Uterus (tissue), 4 donors: ENCODE measurements around the gene ZFAND2B. TPM values are rescaled to one million over a fixed set of nuclear protein-coding genes. Genes with fewer than 3 reads are reported as not detected.

Experiments
- DNase-seq, 2 donors: peaks; one replicate each; pipeline ENCODE4 v3.0.0-alpha.2; 2019 to 2020
- H3K27ac ChIP-seq, 2 donors: fragments of 200-600 bp; sonication (generic); 1 replicate in 1 of 2; 2 replicates in 1 of 2; pipeline ENCODE4 v1.5.1; 2016 to 2018
- H3K27me3 ChIP-seq, 2 donors: fragments of 200-600 bp; sonication (generic); one replicate each; pipeline ENCODE4 v1.5.1; 2018 to 2019; ENCODE audit warnings: control low read depth in 1 of 2
- H3K36me3 ChIP-seq, 2 donors: fragments of 200-600 bp; sonication (generic); one replicate each; pipeline ENCODE4 v1.5.1; 2019; ENCODE audit warnings: control low read depth in 1 of 2
- H3K4me1 ChIP-seq, 2 donors: fragments of 200-600 bp; sonication (generic); one replicate each; pipeline ENCODE4 v1.5.1; 2018 to 2019; ENCODE audit warnings: control low read depth in 1 of 2
- H3K4me3 ChIP-seq, 2 donors: fragments of 200-600 bp; sonication (generic); 1 replicate in 1 of 2; 2 replicates in 1 of 2; pipeline ENCODE4 v1.5.1; 2018 to 2019; ENCODE audit warnings: mild to moderate bottlenecking in 1 of 2
- H3K9me3 ChIP-seq, 2 donors: fragments of 200-600 bp; sonication (generic); one replicate each; pipeline ENCODE4 v1.5.1; 2019; ENCODE audit warnings: control low read depth in 1 of 2
- POLR2A ChIP-seq, 2 donors: fragments of 450-650 bp; IDR thresholded peaks; one replicate each; pipeline ENCODE4 v1.6.1; 2016; ENCODE audit warnings: antibody characterized with exemption in 2 of 2, mild to moderate bottlenecking in 1 of 2, moderate library complexity in 1 of 2
- intact Hi-C: fragments of 100-400 bp; cut with DNase I; formaldehyde crosslinking; loops from one replicate; pipeline ENCODE4 v1.15.1; 2023; ENCODE audit warnings: low total_unique reads
- total RNA-seq, 4 donors: library from RNA; depleted of rRNA in 3 of 4; stranded (reverse); fragments of >200 nt in 3 of 4; gene quantifications; one replicate each; pipeline versions ENCODE4 v1.1.0 to v1.2.4, GENCODE V29; 2014 to 2023
- TF ChIP-seq, protein P1 (sequence below), 4 experiments: fragments of 200-600 bp in 2 of 4; fragments of 450-650 bp in 2 of 4; sonication (generic) in 2 of 4; IDR thresholded peaks; one replicate each; pipeline ENCODE4 v1.5.1; 2016 to 2019; ENCODE audit warnings: antibody characterized with exemption in 4 of 4, mild to moderate bottlenecking in 2 of 4, moderate library complexity in 1 of 4
- donor health status: DM: yes; HTN: yes; CAD: no.

ZFAND2B gene
- total RNA-seq, 4 donors from 2014 or later, result 21.7 to 212 (median 45.2) TPM

DNA sequence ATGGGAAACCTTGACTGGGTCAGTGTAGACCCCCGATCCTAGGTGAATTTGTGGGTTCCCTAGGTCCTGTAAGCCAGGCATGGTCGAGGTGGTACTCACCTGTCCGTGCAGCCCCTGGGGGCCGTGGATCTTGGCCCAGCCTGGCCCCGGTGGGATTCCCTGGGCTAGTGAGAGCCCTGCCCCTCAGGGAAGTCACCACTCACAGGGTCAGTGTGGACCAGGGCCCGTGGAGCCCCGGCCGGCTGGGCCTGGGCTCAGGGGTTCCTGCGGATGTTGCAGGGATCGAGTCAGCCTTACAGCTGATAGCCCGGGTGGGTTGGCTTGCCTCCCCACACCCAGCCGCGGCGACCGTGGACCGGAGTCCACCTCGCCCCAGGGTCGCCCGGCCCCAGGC lies 22.3 kb downstream of the ZFAND2B start:
- no peaks in the 10 kb centered on the region for H3K36me3 ChIP-seq
- TF ChIP-seq, protein P1, sequence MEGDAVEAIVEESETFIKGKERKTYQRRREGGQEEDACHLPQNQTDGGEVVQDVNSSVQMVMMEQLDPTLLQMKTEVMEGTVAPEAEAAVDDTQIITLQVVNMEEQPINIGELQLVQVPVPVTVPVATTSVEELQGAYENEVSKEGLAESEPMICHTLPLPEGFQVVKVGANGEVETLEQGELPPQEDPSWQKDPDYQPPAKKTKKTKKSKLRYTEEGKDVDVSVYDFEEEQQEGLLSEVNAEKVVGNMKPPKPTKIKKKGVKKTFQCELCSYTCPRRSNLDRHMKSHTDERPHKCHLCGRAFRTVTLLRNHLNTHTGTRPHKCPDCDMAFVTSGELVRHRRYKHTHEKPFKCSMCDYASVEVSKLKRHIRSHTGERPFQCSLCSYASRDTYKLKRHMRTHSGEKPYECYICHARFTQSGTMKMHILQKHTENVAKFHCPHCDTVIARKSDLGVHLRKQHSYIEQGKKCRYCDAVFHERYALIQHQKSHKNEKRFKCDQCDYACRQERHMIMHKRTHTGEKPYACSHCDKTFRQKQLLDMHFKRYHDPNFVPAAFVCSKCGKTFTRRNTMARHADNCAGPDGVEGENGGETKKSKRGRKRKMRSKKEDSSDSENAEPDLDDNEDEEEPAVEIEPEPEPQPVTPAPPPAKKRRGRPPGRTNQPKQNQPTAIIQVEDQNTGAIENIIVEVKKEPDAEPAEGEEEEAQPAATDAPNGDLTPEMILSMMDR (IDR thresholded peaks at IDR 0.05), result no peak
- no peak for TF ChIP-seq POLR2A (IDR thresholded peaks at IDR 0.05)
- peak overlapping the region; percentile 92 to 98 for H3K27ac ChIP-seq
- intact Hi-C loops, result no loop called here
- no peaks in the 10 kb centered on the region for H3K27me3 ChIP-seq
- no peak for DNase-seq
- H3K4me1 ChIP-seq, result peaks cover 0 to 7% of the 10 kb centered on the region in 2 donors
- no peaks in the 10 kb centered on the region for H3K9me3 ChIP-seq
- H3K4me3 ChIP-seq, result peak overlapping the region; percentile 58 to 91

DNA sequence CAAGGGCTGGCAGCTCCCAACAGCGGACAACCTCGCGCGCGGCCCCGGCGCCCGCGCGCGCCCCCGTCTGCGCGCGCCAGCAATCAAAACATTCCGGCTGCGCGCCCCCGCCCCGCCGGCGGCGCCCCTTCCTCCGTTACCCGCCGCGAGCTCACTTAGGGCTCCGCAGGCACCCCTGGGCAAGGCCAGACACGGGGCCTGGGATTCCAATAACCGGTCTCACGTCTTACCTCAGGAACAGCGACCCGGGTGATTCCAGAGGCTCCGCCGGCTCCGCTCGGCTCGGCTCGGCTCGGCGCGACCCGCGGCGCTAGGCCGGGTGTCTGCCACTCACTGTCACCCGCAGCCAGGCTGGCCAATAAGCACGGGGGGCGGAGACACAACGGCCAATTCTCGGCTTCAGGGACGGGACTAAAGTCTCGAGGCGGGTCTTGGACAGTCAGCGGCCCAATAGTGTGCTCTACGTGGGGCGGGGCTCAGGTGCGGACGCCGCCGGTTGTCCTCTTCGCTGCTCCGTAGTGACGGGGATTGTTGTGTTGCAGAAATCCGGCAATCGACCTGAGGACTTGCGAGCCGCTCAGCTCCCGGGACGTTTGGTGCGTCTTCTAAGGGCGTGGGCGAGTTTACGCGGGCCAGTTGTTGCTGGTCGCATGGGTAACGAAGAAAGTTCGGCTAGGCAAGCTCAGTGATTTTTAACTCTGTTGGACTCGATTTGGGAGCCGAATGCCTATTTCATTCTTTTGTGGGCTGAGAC lies 22.9 kb downstream of the ZFAND2B start, which contains the start of the genes ANKZF1 and ATG9A:
TSS of gene ANKZF1 (plus strand) at position 502 of the 754 bp plus-strand sequence. CDS start 452 bp downstream, outside the sequence.
TSS of gene ATG9A (minus strand) at position 332 of the 754 bp plus-strand sequence. CDS start 1,612 bp downstream, outside the sequence.
- Histone ChIP-seq H3K4me3 (peak within 1 kb of the TSS; percentile 58 to 91), H3K27ac (peak within 1 kb of the TSS; percentile 92 to 98), H3K27me3 (no peaks in the 10 kb centered on the region), H3K4me1 (peaks cover 0 to 7% of the 10 kb centered on the region in 2 donors), H3K9me3 (no peaks in the 10 kb centered on the region), H3K36me3 (no peaks in the 10 kb centered on the region)
- TF ChIP-seq POLR2A (IDR thresholded peaks at IDR 0.05), result peak; percentile 60 to 81
- TF ChIP-seq, protein P1 (IDR thresholded peaks at IDR 0.05), result peak in 2 of 4 experiments; percentile 9 to 38
- peak; percentile 98 to 99 for DNase-seq
- intact Hi-C loops, result no loop called here

DNA sequence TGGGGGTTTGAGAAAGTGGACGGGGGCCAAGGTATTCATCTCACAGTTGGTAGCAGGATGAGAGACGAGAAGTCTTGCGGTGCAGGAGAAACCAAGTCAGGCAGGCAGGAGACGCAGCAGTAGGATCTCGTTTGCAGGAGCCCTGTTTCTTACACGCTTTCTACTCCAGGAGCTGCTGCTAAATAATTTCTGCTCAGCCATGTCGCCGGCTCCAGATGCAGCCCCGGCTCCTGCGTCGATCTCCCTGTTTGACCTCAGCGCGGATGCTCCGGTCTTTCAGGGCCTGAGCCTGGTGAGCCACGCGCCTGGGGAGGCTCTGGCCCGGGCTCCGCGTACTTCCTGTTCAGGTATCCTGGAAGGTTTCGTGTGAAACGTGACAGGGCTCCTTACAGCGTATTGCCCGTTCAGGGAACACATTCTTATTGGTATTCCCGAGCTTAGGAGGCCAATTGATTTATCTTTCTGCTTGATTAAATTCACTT lies 23.5 kb downstream of the ZFAND2B start:
- TF ChIP-seq, protein P1 (IDR thresholded peaks at IDR 0.05), result no peak
- no peak for TF ChIP-seq POLR2A (IDR thresholded peaks at IDR 0.05)
- Histone ChIP-seq H3K36me3 (no peaks in the 10 kb centered on the region), H3K27me3 (no peaks in the 10 kb centered on the region), H3K9me3 (no peaks in the 10 kb centered on the region), H3K27ac (peak overlapping the region; percentile 77 to 87), H3K4me3 (peak overlapping the region; percentile 58 to 91), H3K4me1 (peaks cover 0 to 7% of the 10 kb centered on the region in 2 donors)
- no peak for DNase-seq
- intact Hi-C loops, result no loop called here

DNA sequence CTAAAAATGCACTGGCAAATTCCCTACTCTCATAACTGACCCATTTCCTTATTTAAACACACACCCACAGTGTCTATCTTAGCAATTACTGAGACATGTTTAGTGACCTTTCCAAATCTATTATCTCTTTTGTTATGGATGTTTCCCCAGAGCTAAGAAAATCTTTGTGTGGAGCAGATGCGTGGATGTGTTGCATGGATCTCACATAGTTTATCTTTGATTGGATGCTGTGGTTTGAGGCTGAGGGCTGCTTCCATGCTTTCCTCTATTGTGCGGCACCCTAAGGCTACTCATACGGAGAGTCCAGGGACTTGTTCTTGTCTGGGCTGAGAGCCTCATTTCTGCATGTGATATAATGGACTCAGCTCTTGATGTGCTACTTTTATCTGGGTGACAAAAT lies 27.7 kb downstream of the ZFAND2B start:
- no peak for DNase-seq
- Histone ChIP-seq H3K4me1 (no peaks in the 10 kb centered on the region), H3K27me3 (no peaks in the 10 kb centered on the region), H3K9me3 (no peaks in the 10 kb centered on the region), H3K4me3 (no peak overlapping the region), H3K27ac (no peak overlapping the region), H3K36me3 (no peaks in the 10 kb centered on the region)
- TF ChIP-seq, protein P1 (IDR thresholded peaks at IDR 0.05), result no peak
- intact Hi-C loops, result no loop called here

DNA sequence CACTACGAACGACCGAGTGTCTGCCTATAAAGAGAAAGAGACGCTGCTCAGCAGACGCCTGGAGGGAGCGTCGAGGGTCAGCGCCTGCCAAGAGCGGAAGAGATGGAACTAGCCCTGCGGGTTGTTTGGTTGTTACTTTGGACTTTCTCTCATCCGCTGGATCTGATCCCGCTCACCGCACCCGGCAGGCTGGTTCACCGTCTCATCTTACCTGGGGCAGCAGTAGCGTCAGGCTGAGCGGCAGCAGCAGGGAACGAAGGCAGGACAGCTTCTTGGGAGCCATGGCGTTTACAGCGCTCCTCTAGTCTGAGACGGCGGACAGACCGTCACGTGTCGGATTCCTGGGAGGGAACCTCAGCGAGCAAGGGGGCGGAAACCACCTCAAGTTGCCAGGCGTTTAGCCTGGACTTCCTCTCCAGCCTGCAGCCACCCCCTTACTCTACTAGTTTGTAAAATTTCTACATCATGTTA lies 36.7 kb downstream of the ZFAND2B start:
- peak overlapping the region in 1 of 2 donors; percentile 15 for H3K27ac ChIP-seq
- intact Hi-C loops, result no loop called here
- H3K36me3 ChIP-seq, result no peaks in the 10 kb centered on the region
- no peak for TF ChIP-seq POLR2A (IDR thresholded peaks at IDR 0.05)
- TF ChIP-seq, protein P1 (IDR thresholded peaks at IDR 0.05), result no peak
- H3K4me3 ChIP-seq, result no peak overlapping the region
- H3K9me3 ChIP-seq, result no peaks in the 10 kb centered on the region
- no peaks in the 10 kb centered on the region for H3K27me3 ChIP-seq
- H3K4me1 ChIP-seq, result peaks cover 0 to 11% of the 10 kb centered on the region in 2 donors
- DNase-seq, result peak in 1 of 2 donors; percentile 45
